CD14-positive monocyte (primary cell): ENCODE data around the gene GRID1. TPM values are rescaled to one million over a fixed set of nuclear protein-coding genes. Genes with fewer than 3 reads are reported as not detected.

Experiments
- DNase-seq, 3 donors: peaks; one replicate each; pipeline ENCODE4 v3.0.0-alpha.2; 2011 to 2022
- H2AFZ ChIP-seq: 2 replicates; pipeline ENCODE4 v1.6.0; 2012; ENCODE audit warnings: mild to moderate bottlenecking, low read depth, low read length, inconsistent platforms; ENCODE audit not compliant: insufficient read depth, poor library complexity, severe bottlenecking
- H3K27ac ChIP-seq, 2 donors: 1 replicate in 1 of 2; 2 replicates in 1 of 2; pipeline ENCODE4 v1.5.1; 2012 to 2013; ENCODE audit warnings: low read length in 2 of 2, control low read depth in 1 of 2, inconsistent platforms in 1 of 2, low read depth in 1 of 2, mild to moderate bottlenecking in 1 of 2
- H3K27me3 ChIP-seq, 2 donors: one replicate each; pipeline versions ENCODE4 v1.6.0 to v1.6.1; 2011 to 2013; ENCODE audit warnings: low read length in 2 of 2; ENCODE audit not compliant: control insufficient read depth in 2 of 2, insufficient read depth in 2 of 2
- H3K36me3 ChIP-seq, 2 donors: replicated peaks in 1 of 2; 1 replicate in 1 of 2; 2 replicates in 1 of 2; pipeline versions ENCODE4 v1.5.1 to v1.6.1; 2012 to 2013; ENCODE audit warnings: low read length in 2 of 2, control low read depth in 1 of 2, inconsistent platforms in 1 of 2, mild to moderate bottlenecking in 1 of 2; ENCODE audit not compliant: insufficient read depth in 2 of 2, control insufficient read depth in 1 of 2
- H3K4me1 ChIP-seq, 2 donors: 1 replicate in 1 of 2; 2 replicates in 1 of 2; pipeline versions ENCODE4 v1.5.1 to v1.6.1; 2012 to 2013; ENCODE audit warnings: low read length in 2 of 2, control low read depth in 1 of 2, inconsistent platforms in 1 of 2, mild to moderate bottlenecking in 1 of 2, moderate library complexity in 1 of 2; ENCODE audit not compliant: insufficient read depth in 2 of 2, control insufficient read depth in 1 of 2
- H3K4me2 ChIP-seq: replicated peaks from 2 replicates; pipeline ENCODE3; 2012; ENCODE audit warnings: low read length, moderate library complexity, mild to moderate bottlenecking; ENCODE audit not compliant: poor library complexity, severe bottlenecking; ENCODE audit errors: extremely low read depth
- H3K4me3 ChIP-seq, 3 experiments: fragments of 200-600 bp in 1 of 3; sonication (generic) in 1 of 3; replicated peaks in 1 of 3; 1 replicate in 2 of 3; 2 replicates in 1 of 3; pipeline ENCODE4 v1.5.1; 2011 to 2013; ENCODE audit warnings: low read length in 3 of 3, mild to moderate bottlenecking in 3 of 3, control low read depth in 2 of 3, low read depth in 2 of 3, inconsistent platforms in 1 of 3, moderate library complexity in 1 of 3
- H3K79me2 ChIP-seq: 2 replicates; pipeline ENCODE4 v1.6.0; 2012; ENCODE audit warnings: mild to moderate bottlenecking, control low read depth, inconsistent platforms, low read length, moderate library complexity; ENCODE audit not compliant: insufficient read depth
- H3K9ac ChIP-seq: 2 replicates; pipeline ENCODE4 v1.6.0; 2017; ENCODE audit warnings: low read length, mild to moderate bottlenecking; ENCODE audit not compliant: insufficient read depth, poor library complexity, severe bottlenecking
- H3K9me3 ChIP-seq, 2 donors: replicated peaks in 1 of 2; 1 replicate in 1 of 2; 2 replicates in 1 of 2; pipeline versions ENCODE4 v1.5.1 to v1.6.1; 2012 to 2013; ENCODE audit warnings: low read length in 2 of 2, control low read depth in 1 of 2; ENCODE audit not compliant: control insufficient read depth in 1 of 2, insufficient read depth in 1 of 2
- H4K20me1 ChIP-seq: 2 replicates; pipeline ENCODE4 v1.6.0; 2012; ENCODE audit warnings: mild to moderate bottlenecking, low read length, control low read depth, moderate library complexity; ENCODE audit not compliant: insufficient read depth
- H3K27ac Mint-ChIP-seq, 7 donors: one replicate each; pipeline ENCODE4 v1.8.0; 2020; ENCODE audit warnings: mild to moderate bottlenecking in 7 of 7, mixed read lengths in 7 of 7, moderate library complexity in 6 of 7, inconsistent platforms in 2 of 7
- H3K27me3 Mint-ChIP-seq, 3 donors: one replicate each; pipeline ENCODE4 v1.8.0; 2021 to 2022; ENCODE audit warnings: low read depth in 3 of 3, mild to moderate bottlenecking in 3 of 3, mixed read lengths in 3 of 3, moderate library complexity in 3 of 3, inconsistent platforms in 1 of 3
- H3K36me3 Mint-ChIP-seq, 2 donors: one replicate each; pipeline ENCODE4 v1.8.0; 2020; ENCODE audit warnings: mixed read lengths in 2 of 2, inconsistent platforms in 1 of 2, mild to moderate bottlenecking in 1 of 2
- H3K4me1 Mint-ChIP-seq: one replicate; pipeline ENCODE4 v1.8.0; 2020; ENCODE audit warnings: mild to moderate bottlenecking, mixed read lengths
- H3K4me3 Mint-ChIP-seq, 2 donors: one replicate each; pipeline ENCODE4 v1.8.0; 2020; ENCODE audit warnings: mild to moderate bottlenecking in 2 of 2, mixed read lengths in 2 of 2, moderate library complexity in 1 of 2
- H3K9me3 Mint-ChIP-seq, 7 donors: one replicate each; pipeline ENCODE4 v1.8.0; 2020 to 2022; ENCODE audit warnings: mixed read lengths in 7 of 7, mild to moderate bottlenecking in 6 of 7, moderate library complexity in 6 of 7, inconsistent platforms in 2 of 7
- WGBS: methylation state at CpG from one replicate; pipeline ENCODE4 v1.1.5; 2013; ENCODE audit warnings: missing lambda C conversion rate; ENCODE audit not compliant: insufficient coverage; 5-methylcytosine and 5-hydroxymethylcytosine counted together
- intact Hi-C, 2 donors: fragments of 100-400 bp; cut with micrococcal nuclease; formaldehyde crosslinking; loops; one replicate each; pipeline versions ENCODE4 v1.15.0 to v1.15.1; 2023
- polyA plus RNA-seq, 3 donors: library from polyadenylated mRNA; depleted of rRNA in 1 of 3; unstranded in 2 of 3; stranded (reverse) in 1 of 3; fragments of 300-500 nt in 2 of 3; fragments of >200 nt in 1 of 3; fragmentation: Illumina TruSeq in 2 of 3; gene quantifications; 1 replicate in 2 of 3; 2 replicates in 1 of 3; pipeline ENCODE4 v1.2.3, GENCODE V29; 2012 to 2021
- TF ChIP-seq, protein P1 (sequence below): fragments of 200-600 bp; IDR thresholded peaks from one replicate; pipeline ENCODE4 v1.8.0; 2022; ENCODE audit warnings: antibody characterized with exemption, mild to moderate bottlenecking

The GRID1 gene
- polyA plus RNA-seq, 3 donors, result not detected

DNA sequence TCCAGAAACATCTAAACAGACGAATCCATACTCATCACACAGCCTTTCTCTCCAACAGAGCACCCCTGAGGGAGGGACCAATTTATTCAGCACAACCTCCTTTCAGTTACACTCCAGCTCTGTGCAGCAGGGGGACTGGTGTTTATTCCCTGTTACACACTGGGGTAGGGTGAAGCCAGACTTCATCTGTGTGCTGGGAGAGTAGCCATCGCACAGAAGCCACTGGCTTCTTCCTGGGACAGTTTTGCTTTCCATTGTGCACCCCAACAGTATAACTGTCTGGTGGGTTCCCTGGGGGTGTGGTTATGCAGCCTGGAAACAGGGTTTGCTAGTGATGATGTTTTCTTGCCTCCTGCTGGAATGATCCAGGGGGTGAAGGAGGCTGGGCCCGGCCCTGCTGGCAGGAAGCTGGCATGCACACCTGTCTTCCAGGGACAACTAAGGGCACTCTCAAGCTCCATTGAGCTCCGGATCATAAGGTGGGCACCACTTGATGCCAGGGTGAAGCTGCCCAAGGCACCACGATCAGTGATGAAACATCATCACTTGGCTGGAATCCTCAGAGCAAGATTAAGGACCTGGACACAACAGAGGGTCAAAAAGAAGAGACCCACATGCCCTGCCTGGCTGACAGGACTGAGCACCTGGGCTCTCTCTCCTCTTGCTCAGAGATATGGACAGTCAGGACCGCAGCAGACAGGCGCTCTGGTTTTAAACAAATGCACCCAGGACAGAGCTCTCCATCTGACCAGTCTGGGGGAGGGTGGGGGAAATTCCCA lies 293.2 kb downstream of the GRID1 start:
- WGBS, result 84% methylated on average over 4 of the region's 7 CpGs
- Mint-ChIP-seq H3K27ac (no peak overlapping the region), H3K4me3 (no peak overlapping the region), H3K27me3 (peaks cover 1 to 6% (median 4%) of the 10 kb centered on the region in 3 donors), H3K9me3 (peaks cover 0 to 3% (median 0%) of the 10 kb centered on the region in 7 donors), H3K36me3 (no peaks in the 10 kb centered on the region), H3K4me1 (no peaks in the 10 kb centered on the region)
- Histone ChIP-seq H3K4me3 (no peak overlapping the region), H3K36me3 (no peaks in the 10 kb centered on the region), H3K79me2 (no peaks in the 10 kb centered on the region), H4K20me1 (no peaks in the 10 kb centered on the region), H3K4me2 (no peak overlapping the region), H2AFZ (no peak overlapping the region), H3K27ac (no peak overlapping the region), H3K27me3 (no peaks in the 10 kb centered on the region), H3K9ac (no peak overlapping the region), H3K4me1 (no peaks in the 10 kb centered on the region), H3K9me3 (no peaks in the 10 kb centered on the region)
- TF ChIP-seq, protein P1, sequence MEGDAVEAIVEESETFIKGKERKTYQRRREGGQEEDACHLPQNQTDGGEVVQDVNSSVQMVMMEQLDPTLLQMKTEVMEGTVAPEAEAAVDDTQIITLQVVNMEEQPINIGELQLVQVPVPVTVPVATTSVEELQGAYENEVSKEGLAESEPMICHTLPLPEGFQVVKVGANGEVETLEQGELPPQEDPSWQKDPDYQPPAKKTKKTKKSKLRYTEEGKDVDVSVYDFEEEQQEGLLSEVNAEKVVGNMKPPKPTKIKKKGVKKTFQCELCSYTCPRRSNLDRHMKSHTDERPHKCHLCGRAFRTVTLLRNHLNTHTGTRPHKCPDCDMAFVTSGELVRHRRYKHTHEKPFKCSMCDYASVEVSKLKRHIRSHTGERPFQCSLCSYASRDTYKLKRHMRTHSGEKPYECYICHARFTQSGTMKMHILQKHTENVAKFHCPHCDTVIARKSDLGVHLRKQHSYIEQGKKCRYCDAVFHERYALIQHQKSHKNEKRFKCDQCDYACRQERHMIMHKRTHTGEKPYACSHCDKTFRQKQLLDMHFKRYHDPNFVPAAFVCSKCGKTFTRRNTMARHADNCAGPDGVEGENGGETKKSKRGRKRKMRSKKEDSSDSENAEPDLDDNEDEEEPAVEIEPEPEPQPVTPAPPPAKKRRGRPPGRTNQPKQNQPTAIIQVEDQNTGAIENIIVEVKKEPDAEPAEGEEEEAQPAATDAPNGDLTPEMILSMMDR, result no peak
- intact Hi-C loops, result no loop called here
- no peak for DNase-seq

- Histone ChIP-seq H2AFZ (no peak overlapping the region), H3K36me3 (no peaks in the 10 kb centered on the region), H3K27me3 (no peaks in the 10 kb centered on the region), H3K9me3 (no peaks in the 10 kb centered on the region), H4K20me1 (no peaks in the 10 kb centered on the region), H3K4me3 (no peak overlapping the region), H3K4me1 (no peaks in the 10 kb centered on the region), H3K27ac (no peak overlapping the region), H3K79me2 (no peaks in the 10 kb centered on the region), H3K4me2 (no peak overlapping the region), H3K9ac (no peak overlapping the region)
- no CpG with 5 or more reads among the region's 5 CpGs for WGBS
- H3K4me3 Mint-ChIP-seq, result no peak overlapping the region
- DNase-seq, result no peak
- H3K4me1 Mint-ChIP-seq, result no peaks in the 10 kb centered on the region
- peaks cover 0 to 3% (median 0%) of the 10 kb centered on the region in 7 donors for H3K9me3 Mint-ChIP-seq
- TF ChIP-seq, protein P1, result no peak
- no peak overlapping the region for H3K27ac Mint-ChIP-seq
- no peaks in the 10 kb centered on the region for H3K36me3 Mint-ChIP-seq
- intact Hi-C loops, result no loop called here
- peaks cover 1 to 8% (median 4%) of the 10 kb centered on the region in 3 donors for H3K27me3 Mint-ChIP-seq
These were observed 294.2 kb downstream of the GRID1 start for GRCh38 chr10:86072413-86072812.
